Measurements from ENCODE around the gene AP1B1.
A peak's percentile ranks its signal among the peaks of the same experiment; 100 is the strongest.

The AP1B1 gene

DNA sequence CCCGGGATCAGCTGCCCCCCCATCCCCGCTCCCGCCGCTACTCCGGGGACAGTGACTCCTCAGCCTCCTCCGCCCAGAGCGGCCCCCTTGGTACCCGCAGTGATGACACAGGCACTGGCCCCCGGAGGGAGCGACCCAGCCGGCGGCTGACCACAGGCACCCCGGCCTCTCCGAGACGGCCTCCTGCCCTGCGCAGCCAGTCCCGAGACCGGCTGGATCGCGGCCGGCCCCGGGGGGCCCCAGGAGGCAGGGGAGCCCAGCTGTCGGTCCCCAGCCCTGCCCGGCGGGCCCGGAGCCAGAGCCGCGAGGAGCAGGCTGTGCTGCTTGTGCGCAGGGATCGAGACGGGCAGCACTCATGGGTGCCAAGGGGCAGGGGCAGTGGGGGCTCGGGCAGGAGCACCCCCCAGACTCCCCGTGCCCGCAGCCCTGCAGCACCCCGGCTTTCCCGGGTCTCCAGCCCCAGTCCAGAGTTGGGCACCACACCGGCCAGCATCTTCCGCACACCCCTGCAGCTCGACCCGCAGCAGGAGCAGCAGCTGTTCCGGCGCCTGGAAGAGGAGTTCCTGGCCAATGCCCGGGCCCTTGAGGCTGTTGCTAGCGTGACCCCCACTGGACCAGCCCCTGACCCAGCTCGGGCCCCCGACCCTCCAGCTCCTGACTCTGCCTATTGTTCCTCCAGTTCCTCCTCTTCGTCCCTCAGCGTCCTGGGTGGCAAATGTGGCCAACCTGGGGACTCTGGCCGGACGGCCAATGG is 76.7 kb downstream of the AP1B1 start:
- no peak for DNase-seq

DNA sequence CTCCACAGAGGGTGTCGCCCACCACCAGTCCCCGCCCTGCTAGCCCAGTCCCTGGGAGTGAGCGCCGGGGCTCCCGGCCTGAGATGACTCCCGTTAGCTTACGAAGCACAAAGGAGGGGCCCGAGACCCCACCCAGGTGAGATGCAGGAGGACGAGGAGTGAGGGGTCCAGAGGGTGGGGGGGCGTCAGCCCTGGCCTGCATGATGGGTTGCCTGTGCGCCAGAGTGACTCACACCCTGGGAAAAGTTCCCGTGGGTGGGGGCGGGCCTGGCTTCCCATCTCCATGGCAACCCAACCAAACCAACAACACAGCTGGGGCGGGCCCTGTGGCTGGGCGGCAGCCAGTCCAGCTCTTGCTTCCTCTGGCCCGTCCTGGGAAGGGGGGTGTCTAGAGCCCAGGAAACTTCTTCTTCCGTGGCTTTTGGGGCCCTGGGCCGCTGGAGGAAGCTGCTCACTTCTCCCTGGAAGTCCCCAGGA is 77.5 kb downstream of the AP1B1 start:
- DNase-seq, result peak; percentile 75

DNA sequence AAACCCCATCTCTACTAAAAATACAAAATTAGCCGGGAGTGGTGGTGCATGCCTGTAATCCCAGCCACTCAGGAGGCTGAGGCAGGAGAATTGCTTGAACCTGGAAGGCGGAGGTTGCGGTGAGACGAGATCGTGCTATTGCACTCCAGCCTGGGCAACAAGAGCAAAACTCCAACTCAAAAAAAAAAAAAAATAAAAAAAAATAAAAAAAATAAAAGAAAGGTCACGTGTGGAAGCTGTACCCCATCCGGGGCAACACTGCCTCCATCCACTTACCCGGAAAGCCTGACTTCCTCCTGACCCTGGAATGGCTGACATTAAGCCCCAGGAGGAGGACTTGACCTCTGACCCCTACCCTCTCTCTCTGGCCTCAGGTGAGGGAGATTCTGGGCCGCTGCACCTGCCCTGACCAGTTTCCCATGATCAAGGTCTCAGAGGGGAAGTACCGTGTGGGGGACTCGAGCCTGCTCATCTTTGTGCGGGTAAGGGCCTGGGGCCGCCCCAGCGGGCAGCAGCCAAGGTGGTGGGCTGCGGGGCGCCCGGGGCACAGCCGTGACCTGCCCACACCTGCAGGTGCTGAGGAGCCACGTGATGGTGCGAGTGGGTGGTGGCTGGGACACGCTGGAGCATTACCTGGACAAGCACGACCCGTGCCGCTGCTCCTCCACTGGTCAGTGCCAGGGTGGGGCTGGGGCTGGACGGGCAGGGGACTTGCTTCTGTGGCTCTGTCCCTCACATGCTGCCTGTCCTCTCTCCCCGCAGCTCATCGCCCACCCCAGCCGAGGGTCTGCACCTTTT is 78.1 kb downstream of the AP1B1 start:
- no peak for DNase-seq

DNA sequence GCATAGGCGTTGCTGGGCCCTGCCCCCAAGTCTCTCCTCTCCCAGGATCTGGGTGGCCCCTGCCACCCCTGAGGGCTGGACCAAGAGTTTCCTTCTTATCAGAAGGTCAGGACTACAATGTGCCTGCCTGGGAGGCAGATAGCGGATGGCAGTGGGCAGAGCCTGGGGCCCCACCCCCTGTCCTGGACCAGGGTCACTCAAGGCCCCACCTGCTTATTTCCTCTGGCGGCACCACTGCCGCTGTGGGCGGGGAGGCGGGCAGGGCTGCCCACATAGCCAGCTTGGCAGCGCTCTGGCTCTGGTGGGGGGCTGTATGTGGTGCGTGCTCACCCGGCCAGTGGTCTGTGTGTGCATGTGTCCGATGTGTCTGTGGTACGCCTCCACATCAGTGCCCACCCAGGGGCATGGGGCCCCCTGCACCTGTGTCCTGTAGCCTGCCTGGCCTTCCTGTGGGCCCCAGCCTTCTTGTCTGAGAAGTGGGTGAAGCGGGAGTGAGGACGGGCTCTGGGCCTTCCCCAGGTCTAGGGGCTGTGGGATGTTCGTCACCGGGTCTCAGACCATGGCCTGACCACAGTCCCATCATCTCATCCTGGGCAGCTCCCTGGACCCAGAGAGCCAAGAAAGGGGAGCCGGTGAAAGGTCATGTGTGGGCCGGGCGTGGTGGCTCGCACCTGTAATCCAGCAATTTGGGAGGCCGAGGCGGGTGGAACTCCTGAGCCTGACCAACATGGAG is 78.9 kb downstream of the AP1B1 start:
- DNase-seq, result no peak

DNA sequence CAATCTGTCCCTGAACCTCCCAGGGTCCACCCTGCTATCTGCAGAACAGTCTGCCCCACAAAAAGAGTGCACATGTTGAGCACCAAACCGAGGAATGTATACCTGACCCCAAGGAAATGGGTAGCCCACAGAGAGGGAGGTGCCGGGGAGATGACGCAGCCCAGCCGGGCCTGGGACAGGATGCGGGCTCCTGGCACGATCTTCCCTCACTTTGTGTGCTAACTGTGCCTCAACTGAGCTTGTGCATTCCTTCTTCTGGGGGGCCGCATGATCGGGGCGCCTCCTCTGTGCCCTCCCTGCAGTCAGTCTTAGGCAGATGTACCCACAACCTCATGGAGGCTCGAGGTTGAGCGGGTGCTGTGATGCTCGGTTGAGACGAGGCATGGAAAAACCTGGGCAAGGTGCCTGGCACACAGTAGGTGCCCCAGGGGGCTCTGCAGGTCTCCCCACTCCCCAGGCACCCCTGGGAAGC is 79.5 kb downstream of the AP1B1 start:
- no peak for DNase-seq

DNA sequence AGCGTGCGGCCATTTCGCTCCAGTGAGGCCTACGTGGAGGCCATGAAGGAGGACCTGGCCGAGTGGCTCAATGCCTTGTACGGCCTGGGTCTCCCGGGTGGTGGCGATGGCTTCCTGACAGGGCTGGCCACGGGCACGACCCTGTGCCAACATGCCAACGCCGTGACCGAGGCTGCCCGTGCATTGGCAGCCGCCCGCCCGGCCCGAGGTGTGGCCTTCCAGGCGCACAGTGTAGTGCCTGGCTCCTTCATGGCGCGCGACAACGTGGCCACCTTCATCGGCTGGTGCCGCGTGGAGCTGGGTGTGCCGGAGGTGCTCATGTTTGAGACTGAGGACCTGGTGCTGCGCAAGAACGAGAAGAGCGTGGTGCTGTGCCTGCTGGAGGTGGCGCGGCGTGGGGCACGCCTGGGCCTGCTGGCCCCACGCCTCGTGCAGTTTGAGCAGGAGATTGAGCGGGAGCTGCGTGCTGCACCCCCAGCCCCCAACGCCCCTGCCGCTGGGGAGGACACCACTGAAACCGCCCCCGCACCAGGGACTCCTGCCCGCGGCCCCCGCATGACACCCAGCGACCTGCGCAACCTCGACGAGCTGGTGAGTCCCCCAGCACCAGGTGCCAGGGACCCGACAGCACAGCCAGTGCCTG is 80.1 kb downstream of the AP1B1 start:
- DNase-seq, result no peak

DNA sequence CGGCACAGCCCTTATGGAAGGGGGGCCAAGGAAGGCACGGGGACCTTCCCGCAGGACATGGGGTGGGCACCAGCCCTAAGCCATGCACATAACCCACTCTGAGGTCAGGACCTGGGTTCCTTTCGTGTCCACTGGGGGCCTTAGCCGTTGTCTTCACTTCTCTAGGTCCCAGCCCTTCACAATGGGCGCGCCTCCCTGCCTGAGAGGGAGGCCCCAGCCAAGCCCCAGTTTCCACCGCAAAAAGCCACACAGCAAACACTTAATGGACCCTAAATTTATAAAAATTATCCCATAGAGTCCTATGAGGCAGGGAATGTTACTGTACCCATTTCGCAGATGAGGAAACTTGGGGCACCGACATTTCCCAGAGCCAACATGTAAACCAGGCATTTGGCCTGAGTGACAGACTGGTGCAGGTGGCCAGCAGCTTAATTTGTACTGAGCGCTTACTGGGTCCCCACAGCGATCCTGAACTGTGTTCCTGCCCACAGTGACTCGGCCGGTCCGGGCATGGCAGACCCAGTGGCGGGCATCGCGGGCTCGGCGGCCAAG is 80.7 kb downstream of the AP1B1 start:
- no peak for DNase-seq

DNA sequence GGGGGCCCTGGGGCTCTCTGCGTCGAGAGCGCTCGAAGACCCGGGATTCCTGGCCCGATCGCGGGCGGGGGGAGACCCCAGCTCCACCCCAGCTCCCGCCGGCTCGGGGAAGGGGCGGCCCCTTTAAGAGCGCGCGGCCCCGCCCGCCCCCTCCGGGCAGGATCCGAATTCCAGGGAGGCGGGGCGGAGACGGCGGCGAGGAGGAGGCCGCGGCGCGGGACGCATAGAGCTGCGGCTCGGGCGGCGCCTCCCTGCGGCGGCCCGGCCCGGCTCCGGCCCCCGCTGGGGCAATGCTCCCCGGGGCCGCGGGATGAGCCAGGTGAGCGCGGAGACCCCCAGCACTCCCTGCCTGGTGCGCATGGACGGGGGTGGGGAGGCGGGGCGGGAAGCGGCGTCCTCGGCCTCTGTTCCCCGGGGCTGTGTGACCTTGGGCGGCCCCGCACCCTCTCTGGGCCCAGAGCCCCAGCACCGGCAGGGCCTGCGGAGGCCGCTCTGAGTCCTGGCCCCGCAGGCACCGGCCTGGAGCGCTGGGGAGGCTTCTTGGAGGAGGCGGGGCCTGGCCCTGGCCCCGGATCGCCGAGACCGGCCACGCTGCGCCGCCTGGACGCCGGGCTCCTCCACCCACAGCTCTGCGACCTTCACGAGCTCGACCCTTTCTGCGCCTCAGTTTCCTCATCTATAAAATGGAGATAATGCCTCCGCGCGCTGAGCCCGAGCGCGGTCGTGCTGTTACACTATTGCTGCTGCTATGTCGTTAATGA is 81.4 kb downstream of the AP1B1 start:
- DNase-seq, result peak; percentile 41

DNA sequence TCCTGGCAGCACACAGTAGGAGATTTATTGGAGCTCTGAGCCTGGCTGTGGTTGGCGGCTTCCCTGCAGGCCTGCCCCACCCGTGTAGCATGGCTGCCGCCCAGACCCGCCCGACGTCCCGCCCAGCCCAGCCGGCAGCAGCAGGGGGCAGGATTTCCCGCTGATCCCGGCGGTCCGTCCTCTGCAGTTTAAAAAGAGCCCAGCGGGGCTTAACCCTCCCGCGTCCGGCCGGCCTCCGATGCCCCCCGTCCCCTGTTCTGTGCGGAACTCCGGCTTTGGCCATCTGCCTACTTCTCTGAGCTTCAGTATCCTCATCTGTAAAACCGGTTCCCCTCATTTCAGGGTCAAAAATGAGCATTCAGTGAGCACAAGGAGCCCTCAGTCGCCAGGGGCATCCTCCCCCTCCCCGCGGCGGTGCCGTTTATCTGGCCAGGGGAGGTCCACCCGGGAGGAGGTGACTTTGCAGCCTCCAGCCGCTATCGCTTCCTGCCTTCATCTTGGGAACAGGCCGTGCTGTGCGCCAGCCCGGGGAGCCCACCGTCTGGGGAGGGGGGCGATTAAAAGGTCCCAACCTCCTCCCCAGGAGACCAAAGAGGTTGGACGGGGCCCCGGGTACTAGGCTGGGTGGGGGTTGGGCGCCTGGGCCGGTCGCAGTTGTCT is 82.1 kb downstream of the AP1B1 start, which contains the start of gene GAS2L1:
TSS of gene GAS2L1 (plus strand) at position 476 of the 660 bp plus-strand sequence. CDS start 1,456 bp downstream, outside the sequence.
- DNase-seq, result peak; percentile 45

DNA sequence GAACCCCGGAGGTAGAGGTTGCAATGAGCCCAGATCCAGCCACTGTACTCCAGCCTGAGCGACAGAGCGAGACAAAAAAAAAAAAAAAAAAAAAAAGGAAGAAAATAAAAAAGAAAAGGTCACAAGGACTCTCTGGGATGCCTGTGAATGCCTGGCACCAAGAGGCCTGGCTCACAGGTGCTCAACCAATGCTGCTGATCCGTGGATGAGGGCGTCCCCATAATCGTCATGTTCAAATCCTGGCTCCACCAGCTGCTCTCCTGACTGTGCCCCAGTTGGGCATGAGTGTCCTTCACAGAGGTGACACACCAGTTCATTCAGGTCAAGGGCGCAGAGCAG is 82.6 kb downstream of the AP1B1 start:
- no peak for DNase-seq

DNA sequence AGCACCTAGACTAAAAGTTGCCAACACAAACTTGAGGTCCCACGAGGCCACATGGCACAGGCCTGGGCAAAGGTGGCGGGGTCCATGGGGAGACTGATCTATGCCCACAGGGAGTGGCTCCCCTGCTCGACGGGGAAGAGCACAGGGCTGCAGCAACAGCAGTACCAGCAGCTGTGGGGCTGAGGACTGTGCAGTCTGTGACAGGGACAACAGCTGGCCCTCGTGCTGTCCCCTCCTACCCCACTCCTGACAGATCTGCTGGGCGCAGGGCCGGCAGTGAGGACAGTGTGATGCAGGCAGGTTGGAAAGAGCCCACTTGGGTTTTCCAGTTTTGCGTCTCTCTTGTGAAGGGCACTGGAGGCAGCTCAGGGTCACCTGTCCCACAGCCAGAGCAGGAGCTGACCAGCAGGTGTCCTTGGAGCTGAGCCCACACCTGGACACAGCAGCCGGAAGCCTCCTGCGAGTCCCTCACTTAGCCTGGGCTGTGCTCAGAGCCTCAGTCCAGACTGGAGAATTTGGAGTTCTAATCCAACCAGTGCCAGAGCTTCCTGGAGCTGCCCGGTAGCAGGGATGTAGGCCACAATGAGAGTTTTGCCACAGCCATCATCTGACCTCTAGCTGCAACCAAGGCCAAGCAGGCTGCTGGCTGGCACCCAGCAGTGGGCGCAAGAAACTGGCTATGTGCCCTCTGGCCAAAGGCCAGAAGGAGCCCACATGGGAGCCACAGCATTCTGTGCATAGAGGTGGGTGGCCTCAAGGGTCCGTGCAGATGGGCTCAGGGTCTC is 85.5 kb downstream of the AP1B1 start:
- no peak for DNase-seq

DNA sequence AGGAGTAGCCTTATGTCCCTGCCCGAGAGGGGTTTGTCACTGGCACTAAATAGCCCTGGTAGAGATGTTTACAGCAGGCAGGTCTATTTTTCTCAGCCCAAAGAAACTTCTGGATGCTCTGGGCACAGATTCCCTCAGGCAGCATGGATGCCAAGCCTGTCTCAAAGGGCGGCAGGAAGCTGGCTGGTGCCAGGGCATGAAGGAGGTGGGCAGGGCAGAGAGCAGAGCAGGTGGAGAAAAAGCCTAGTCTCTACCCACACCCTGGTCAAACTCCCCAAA is 86.0 kb downstream of the AP1B1 start:
- DNase-seq, result no peak

DNA sequence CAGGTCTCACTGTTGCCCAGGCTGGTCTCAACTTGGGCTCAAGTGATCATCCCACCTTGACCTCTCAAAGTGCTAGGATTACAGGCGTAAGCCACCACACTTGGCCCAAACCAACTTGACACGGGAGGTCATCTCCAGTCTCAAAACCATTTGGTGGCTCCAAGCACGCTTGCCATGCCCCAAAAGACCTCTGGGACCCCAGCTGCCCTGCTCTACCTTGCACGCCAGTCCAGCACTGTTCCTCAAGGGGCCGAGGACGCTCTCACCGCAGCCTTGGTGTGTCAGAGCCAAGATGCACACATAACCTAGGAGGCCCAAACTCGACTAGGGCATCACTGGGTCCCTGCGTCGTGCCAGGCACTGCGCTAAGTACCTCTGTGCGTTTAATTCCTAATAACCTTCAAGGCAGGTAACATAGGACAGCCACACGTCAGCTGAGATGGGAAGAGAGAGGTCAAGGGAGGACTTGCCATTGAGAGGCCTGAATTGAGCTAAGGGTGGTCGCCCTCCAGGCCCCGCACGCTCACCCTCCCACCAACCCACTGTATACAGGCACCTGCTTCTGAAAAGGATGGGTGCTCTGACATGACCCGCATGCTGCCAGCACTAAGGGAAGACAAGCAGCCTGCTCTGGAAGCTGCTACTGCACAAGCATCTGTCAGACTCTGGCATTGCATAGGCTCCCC is 86.5 kb downstream of the AP1B1 start:
- DNase-seq, result no peak

DNA sequence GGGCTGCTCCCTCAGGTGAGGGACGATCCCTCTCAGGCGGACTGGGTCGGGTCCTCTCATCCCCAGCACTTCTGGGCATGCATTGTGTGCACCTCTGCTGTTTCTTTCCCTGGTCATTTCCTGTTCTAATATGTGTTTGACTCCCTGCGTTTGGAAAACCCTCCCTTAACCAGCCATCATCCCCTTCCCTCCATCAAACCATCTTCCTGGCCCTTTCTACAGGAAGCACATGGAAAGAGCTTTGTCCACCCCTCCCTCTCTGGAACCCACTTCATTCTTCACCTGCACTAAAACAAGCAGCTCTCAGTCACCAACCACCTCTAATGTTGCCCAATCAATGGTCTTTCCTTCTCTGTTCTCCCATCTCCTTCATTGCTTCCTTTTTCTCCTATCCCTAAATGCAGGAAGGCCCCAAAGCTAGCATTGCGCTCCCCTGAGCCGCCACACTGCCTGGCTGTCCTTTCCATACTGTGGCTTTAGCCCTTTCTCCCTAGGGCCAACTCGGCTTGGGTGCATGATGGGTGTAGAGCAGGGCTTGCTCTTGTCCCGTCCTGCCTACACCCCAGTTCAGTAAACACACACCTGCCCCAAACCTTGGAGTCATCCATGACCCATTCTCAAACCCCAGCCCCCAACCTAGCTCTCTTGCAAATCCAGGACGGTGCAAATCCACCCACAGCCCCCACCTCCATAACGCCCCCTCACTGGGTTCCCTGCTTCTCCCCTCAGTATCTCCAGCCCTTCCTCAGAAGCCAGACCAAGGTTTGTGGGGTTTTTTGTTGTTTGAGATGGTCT is 87.4 kb downstream of the AP1B1 start:
- DNase-seq, result no peak

DNA sequence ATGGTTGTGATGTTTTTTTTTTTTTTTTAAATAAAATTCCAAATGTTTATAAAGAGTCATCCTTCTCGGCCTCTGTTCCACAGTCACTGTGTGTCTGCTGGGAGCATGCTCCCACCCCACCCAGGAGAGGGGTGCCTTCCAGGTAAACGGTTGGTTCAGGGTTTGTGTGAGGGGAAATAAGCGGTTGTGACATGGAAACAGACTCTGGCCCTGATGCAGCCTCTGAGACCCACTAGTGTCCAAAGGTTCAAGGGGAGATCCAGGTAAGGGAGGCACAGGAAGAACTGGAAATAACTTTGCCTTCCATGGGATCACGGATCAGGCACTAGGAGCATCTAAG is 87.9 kb downstream of the AP1B1 start:
- DNase-seq, result no peak

DNA sequence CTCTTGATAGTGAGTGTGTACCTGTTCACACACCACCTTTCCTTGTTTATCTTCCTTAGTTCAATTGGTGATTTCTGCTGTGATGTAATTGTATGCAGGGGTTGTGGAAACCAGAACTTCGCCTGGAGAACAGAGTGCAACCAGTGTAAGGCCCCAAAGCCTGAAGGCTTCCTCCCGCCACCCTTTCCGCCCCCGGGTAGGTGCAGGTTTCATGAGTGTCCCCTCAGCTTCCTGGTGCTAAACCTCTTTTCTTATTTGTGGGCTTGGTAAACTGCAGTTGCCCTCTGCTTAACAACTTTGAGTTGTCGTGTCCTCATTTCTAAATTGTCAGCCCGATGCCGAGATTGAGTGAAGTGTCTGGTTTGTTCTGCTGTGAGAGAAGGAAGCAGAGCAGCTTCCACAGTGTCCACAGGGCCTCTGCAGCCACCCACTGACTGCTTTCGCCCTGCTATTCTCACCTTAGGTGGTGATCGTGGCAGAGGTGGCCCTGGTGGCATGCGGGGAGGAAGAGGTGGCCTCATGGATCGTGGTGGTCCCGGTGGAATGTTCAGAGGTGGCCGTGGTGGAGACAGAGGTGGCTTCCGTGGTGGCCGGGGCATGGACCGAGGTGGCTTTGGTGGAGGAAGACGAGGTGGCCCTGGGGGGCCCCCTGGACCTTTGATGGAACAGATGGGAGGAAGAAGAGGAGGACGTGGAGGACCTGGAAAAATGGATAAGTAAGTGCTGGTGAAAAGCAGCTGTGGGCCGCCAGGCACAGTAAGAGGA is 89.1 kb downstream of the AP1B1 start:
- no peak for DNase-seq

DNA sequence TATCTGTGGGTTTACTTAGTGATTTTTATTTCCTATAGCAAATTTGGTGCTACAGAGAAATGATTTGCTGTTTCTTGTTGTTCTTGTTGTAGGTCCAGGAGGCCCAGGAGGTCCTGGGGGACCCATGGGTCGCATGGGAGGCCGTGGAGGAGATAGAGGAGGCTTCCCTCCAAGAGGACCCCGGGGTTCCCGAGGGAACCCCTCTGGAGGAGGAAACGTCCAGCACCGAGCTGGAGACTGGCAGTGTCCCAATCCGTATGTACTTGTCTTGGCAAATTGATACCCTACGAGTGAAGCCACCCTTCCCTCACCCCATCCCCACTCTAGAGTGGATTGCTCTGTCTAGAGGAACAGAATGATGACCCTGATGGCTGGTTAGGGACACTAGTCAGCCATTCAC is 89.7 kb downstream of the AP1B1 start:
- no peak for DNase-seq

DNA sequence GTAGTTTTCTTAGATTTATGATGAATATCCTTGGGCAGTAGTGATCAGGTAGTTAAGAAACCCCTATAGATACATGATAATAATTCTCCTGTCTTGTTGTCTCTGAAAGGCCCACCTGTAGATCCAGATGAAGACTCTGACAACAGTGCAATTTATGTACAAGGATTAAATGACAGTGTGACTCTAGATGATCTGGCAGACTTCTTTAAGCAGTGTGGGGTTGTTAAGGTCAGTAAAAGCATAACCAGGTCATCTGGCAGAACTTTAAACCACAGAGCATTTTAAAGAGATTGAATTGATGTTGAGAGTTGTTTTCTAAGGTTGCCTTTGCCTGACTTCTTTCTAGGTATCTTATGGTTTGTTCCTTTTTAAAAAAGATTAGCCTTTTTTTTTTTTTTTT is 96.0 kb downstream of the AP1B1 start:
- DNase-seq, result no peak

DNA sequence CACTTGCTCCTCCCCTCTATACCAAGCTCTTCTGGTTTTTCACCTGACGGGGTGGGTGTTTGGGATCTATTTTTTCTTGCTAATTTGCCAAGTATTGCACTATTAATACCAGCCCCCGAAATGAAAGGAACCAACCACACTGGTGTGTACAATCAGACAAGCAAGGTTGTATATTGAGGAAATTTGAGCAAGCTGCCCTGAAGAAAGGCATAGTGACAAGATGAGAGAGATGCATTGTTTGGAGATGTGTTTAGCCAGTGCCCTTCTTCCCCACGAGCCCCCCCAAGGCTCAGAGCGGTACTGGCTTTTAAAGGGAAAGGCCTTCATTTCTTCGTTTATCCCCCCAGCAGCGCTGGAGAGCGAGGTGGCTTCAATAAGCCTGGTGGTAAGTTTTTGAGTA is 97.2 kb downstream of the AP1B1 start:
- no peak for DNase-seq
